ENCODE results near the gene IFT81. TPM values are rescaled to one million over a fixed set of nuclear protein-coding genes. Genes with fewer than 3 reads are reported as not detected.

Gene IFT81
- total and polyA plus RNA-seq, 2 experiments from 2014 or later: 12.6 to 13.7 TPM

DNA sequence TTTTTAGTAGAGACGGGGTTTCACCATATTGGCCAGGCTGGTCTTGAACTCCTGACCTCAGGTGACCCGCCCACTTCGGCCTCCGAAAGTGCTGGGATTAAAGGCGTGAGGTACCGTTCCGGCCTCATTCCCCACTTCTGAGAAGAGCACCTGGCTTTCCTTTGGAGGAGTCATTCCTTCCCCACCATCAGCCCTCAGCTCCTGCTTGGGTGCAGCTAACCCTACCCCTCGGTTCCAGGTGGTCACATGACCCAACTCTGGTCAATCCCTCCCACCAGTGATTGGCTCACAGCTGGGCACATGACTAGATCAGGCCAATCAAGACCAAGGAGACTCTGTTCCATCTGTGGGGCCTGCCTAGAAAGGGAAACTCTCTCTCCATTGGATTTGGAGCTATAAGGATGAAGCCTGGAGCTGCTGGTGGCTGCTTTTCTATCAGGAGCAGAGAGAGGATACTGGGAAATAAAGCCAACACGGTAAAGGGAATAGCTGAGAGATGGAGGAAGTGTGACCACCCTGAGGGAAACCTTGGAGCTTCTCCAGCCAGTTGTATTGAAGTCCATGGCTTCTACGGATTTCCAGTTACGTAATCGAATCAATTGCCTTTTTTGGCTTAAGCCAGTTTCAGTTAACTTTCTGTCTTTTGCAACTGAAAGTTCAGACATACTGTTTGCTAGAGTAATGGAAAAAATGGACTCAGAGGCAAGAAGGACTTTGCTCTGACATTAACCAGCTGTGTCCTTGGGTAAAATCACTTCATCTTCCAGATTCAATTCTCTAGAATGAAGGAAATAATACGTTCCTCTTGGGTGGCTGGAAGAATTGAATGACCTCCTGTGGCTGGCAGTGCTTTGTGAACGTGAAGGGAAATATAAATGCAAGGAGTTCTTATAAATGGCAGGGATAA lies 19.7 kb upstream of the IFT81 start:
- H3K79me2 ChIP-seq: no peaks in the 10 kb centered on the region
- H3K27me3 ChIP-seq: no peaks in the 10 kb centered on the region
- H3K9me2 ChIP-seq (replicated peaks; ENCODE audit: insufficient read depth): no peaks in the 10 kb centered on the region
- DNase-seq (ENCODE audit: low spot score): peak; percentile 50
- H3K4me2 ChIP-seq: no peak overlapping the region
- WGBS (ENCODE audit: low lambda C conversion rate, missing lambda C conversion rate): 88% methylated on average over 14 of the region's 14 CpGs
- no peaks in the 10 kb centered on the region for H4K20me1 ChIP-seq (ENCODE audit: insufficient read depth, poor library complexity, severe bottlenecking)
- no peaks in the 10 kb centered on the region for H3K9me3 ChIP-seq (ENCODE audit: low read depth)
- peak overlapping the region; percentile 85 for H3K27ac ChIP-seq
- TF ChIP-seq EZH2phosphoT487 (IDR thresholded peaks at IDR 0.05; ENCODE audit: low read depth, severe bottlenecking, unreplicated experiment): no peak
- no peak for TF ChIP-seq EZH2 (IDR thresholded peaks at IDR 0.05; ENCODE audit: borderline replicate concordance)
- no peak for TF ChIP-seq CTCF (IDR thresholded peaks at IDR 0.05; ENCODE audit: poor library complexity)
- H3K36me3 ChIP-seq (replicated peaks; ENCODE audit: insufficient read depth, low read depth): no peaks in the 10 kb centered on the region
- no peak overlapping the region for H3K4me3 ChIP-seq
- H2AFZ ChIP-seq: no peak overlapping the region
- peaks cover 5% of the 10 kb centered on the region for H3K4me1 ChIP-seq (ENCODE audit: insufficient read depth)

- peak overlapping the region; percentile 78 for H3K27ac ChIP-seq
- H3K79me2 ChIP-seq: no peaks in the 10 kb centered on the region
- H3K9me2 ChIP-seq (replicated peaks; ENCODE audit: insufficient read depth): no peaks in the 10 kb centered on the region
- no peak overlapping the region for H3K4me3 ChIP-seq
- H3K4me2 ChIP-seq: no peak overlapping the region
- WGBS (ENCODE audit: low lambda C conversion rate, missing lambda C conversion rate): 63% methylated on average over 1 of the region's 1 CpG
- no peaks in the 10 kb centered on the region for H3K27me3 ChIP-seq
- no peaks in the 10 kb centered on the region for H4K20me1 ChIP-seq (ENCODE audit: insufficient read depth, poor library complexity, severe bottlenecking)
- no peak for TF ChIP-seq EZH2phosphoT487 (IDR thresholded peaks at IDR 0.05; ENCODE audit: low read depth, severe bottlenecking, unreplicated experiment)
- no peak for TF ChIP-seq EZH2 (IDR thresholded peaks at IDR 0.05; ENCODE audit: borderline replicate concordance)
- no peak for TF ChIP-seq CTCF (IDR thresholded peaks at IDR 0.05; ENCODE audit: poor library complexity)
- no peak for DNase-seq (ENCODE audit: low spot score)
- H3K4me1 ChIP-seq (ENCODE audit: insufficient read depth): peaks cover 10% of the 10 kb centered on the region
- H3K36me3 ChIP-seq (replicated peaks; ENCODE audit: insufficient read depth, low read depth): no peaks in the 10 kb centered on the region
- H2AFZ ChIP-seq: no peak overlapping the region
- no peaks in the 10 kb centered on the region for H3K9me3 ChIP-seq (ENCODE audit: low read depth)
Measured at GRCh38 chr12:110105159-110105558, 19.0 kb upstream of the IFT81 start.

- DNase-seq (ENCODE audit: low spot score): no peak
- H3K4me1 ChIP-seq (ENCODE audit: insufficient read depth): peaks cover 10% of the 10 kb centered on the region
- H4K20me1 ChIP-seq (ENCODE audit: insufficient read depth, poor library complexity, severe bottlenecking): no peaks in the 10 kb centered on the region
- H3K27ac ChIP-seq: no peak overlapping the region
- H3K4me3 ChIP-seq: no peak overlapping the region
- no peaks in the 10 kb centered on the region for H3K9me2 ChIP-seq (replicated peaks; ENCODE audit: insufficient read depth)
- H3K27me3 ChIP-seq: no peaks in the 10 kb centered on the region
- WGBS (ENCODE audit: low lambda C conversion rate, missing lambda C conversion rate): 79% methylated on average over 2 of the region's 2 CpGs
- H3K4me2 ChIP-seq: no peak overlapping the region
- no peaks in the 10 kb centered on the region for H3K36me3 ChIP-seq (replicated peaks; ENCODE audit: insufficient read depth, low read depth)
- H2AFZ ChIP-seq: no peak overlapping the region
- TF ChIP-seq EZH2 (IDR thresholded peaks at IDR 0.05; ENCODE audit: borderline replicate concordance) (no peak), CTCF (IDR thresholded peaks at IDR 0.05; ENCODE audit: poor library complexity) (no peak), EZH2phosphoT487 (IDR thresholded peaks at IDR 0.05; ENCODE audit: low read depth, severe bottlenecking, unreplicated experiment) (no peak)
- no peaks in the 10 kb centered on the region for H3K79me2 ChIP-seq
- H3K9me3 ChIP-seq (ENCODE audit: low read depth): no peaks in the 10 kb centered on the region
Measured at GRCh38 chr12:110105986-110106385, 18.2 kb upstream of the IFT81 start.
